Measurements from ENCODE around the gene COLEC11.

Gene COLEC11

GRCh38 chr2:3644246-3644525, 49.3 kb downstream of the COLEC11 start:
- no peak for DNase-seq (ENCODE audit: low spot score)
- TF ChIP-seq, protein P1, sequence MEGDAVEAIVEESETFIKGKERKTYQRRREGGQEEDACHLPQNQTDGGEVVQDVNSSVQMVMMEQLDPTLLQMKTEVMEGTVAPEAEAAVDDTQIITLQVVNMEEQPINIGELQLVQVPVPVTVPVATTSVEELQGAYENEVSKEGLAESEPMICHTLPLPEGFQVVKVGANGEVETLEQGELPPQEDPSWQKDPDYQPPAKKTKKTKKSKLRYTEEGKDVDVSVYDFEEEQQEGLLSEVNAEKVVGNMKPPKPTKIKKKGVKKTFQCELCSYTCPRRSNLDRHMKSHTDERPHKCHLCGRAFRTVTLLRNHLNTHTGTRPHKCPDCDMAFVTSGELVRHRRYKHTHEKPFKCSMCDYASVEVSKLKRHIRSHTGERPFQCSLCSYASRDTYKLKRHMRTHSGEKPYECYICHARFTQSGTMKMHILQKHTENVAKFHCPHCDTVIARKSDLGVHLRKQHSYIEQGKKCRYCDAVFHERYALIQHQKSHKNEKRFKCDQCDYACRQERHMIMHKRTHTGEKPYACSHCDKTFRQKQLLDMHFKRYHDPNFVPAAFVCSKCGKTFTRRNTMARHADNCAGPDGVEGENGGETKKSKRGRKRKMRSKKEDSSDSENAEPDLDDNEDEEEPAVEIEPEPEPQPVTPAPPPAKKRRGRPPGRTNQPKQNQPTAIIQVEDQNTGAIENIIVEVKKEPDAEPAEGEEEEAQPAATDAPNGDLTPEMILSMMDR (IDR thresholded peaks at IDR 0.05; ENCODE audit: extremely low read depth, insufficient read depth, missing control alignments) = no peak
- in situ Hi-C loops (cut with MboI; ENCODE audit: low pct_unique_long_range_greater_than_20kb, low sequenced_read_pairs, unreplicated experiment) = no loop called here

- TF ChIP-seq, protein P1 (IDR thresholded peaks at IDR 0.05; ENCODE audit: extremely low read depth, insufficient read depth, missing control alignments) = no peak
- in situ Hi-C loops (cut with MboI; ENCODE audit: low pct_unique_long_range_greater_than_20kb, low sequenced_read_pairs, unreplicated experiment) = no loop called here
- no peak for DNase-seq (ENCODE audit: low spot score)
These were observed 50.1 kb downstream of the COLEC11 start for GRCh38 chr2:3644891-3645605.

GRCh38 chr2:3645745-3646389, 51.0 kb downstream of the COLEC11 start:
- TF ChIP-seq, protein P1 (IDR thresholded peaks at IDR 0.05; ENCODE audit: extremely low read depth, insufficient read depth, missing control alignments) = no peak
- in situ Hi-C loops (cut with MboI; ENCODE audit: low pct_unique_long_range_greater_than_20kb, low sequenced_read_pairs, unreplicated experiment) = no loop called here

DNA sequence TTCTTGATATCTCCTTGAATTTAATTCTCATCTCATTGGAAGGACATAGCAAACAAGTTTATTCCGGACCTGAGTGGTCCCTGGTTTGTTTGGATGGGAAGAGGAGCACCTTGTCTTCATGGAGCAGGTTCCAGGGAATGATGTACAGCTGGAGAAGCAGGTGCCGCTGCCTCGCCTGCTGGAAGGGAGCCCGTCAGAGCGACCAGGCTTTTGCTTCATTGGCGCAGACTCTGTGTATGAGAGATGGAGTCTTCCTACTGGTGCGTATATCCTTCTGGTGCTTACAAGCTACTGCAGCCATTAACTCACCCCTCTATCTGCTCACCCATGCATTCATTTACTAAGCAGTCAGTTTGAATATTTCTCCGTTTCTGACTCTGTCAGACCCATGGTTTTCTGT, 51.5 kb downstream of the COLEC11 start:
- DNase-seq (ENCODE audit: low spot score) = no peak
- in situ Hi-C loops (cut with MboI; ENCODE audit: low pct_unique_long_range_greater_than_20kb, low sequenced_read_pairs, unreplicated experiment) = no loop called here
- TF ChIP-seq, protein P1 (IDR thresholded peaks at IDR 0.05; ENCODE audit: extremely low read depth, insufficient read depth, missing control alignments) = no peak

More at GRCh38 chr2:3645745-3646389, 51.0 kb downstream of the COLEC11 start:
- no peak for DNase-seq (ENCODE audit: low spot score)

DNA sequence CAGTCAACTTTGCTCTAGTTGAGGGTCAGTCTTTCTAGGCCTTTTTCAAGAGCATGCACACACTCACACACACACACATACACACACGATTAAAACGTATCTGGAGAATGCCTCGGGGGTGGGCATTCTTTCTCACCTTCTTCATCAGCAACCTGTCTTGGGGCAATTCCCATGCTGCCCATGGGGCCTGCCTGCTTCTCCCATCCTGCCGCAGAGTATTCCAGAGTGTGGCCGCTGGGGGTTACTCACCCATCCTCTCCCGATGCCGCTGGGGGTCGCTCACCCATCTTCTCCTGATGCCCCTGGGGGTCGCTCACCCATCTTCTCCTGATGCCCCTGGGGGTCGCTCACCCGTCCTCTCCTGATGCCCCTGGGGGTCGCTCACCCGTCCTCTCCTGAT, 52.3 kb downstream of the COLEC11 start:
- DNase-seq (ENCODE audit: low spot score) = no peak
- TF ChIP-seq, protein P1 (IDR thresholded peaks at IDR 0.05; ENCODE audit: extremely low read depth, insufficient read depth, missing control alignments) = no peak
- in situ Hi-C loops (cut with MboI; ENCODE audit: low pct_unique_long_range_greater_than_20kb, low sequenced_read_pairs, unreplicated experiment) = no loop called here

GRCh38 chr2:3647831-3648651, 53.1 kb downstream of the COLEC11 start:
- TF ChIP-seq, protein P1 (IDR thresholded peaks at IDR 0.05; ENCODE audit: extremely low read depth, insufficient read depth, missing control alignments) = no peak
- in situ Hi-C loops (cut with MboI; ENCODE audit: low pct_unique_long_range_greater_than_20kb, low sequenced_read_pairs, unreplicated experiment) = no loop called here
- no peak for DNase-seq (ENCODE audit: low spot score)

Measured in GM13977 (cell line).